Suprapubic skin (tissue), 4 donors: ENCODE data around the gene YJU2. TPM values are rescaled to one million over a fixed set of nuclear protein-coding genes. Genes with fewer than 3 reads are reported as not detected.

Experiments
- DNase-seq, 2 donors: peaks; one replicate each; pipeline ENCODE4 v3.0.0-alpha.2; 2019; ENCODE audit warnings: low spot score in 2 of 2
- H3K27ac ChIP-seq: fragments of 200-600 bp; sonication (generic); one replicate; pipeline ENCODE4 v1.5.1; 2019
- H3K27me3 ChIP-seq: fragments of 200-600 bp; sonication (generic); one replicate; pipeline ENCODE4 v1.5.1; 2019
- H3K36me3 ChIP-seq: fragments of 200-600 bp; sonication (generic); one replicate; pipeline ENCODE4 v1.5.1; 2019
- H3K4me1 ChIP-seq: fragments of 200-600 bp; sonication (generic); one replicate; pipeline ENCODE4 v1.5.1; 2019
- H3K4me3 ChIP-seq: fragments of 200-600 bp; sonication (generic); one replicate; pipeline ENCODE4 v1.5.1; 2019; ENCODE audit warnings: mild to moderate bottlenecking
- H3K9me3 ChIP-seq: fragments of 200-600 bp; sonication (generic); one replicate; pipeline ENCODE4 v1.5.1; 2019
- EP300 ChIP-seq: sonication (generic); formaldehyde crosslinking; IDR thresholded peaks from one replicate; pipeline ENCODE4 v1.6.1; 2017; ENCODE audit warnings: antibody characterized with exemption
- POLR2A ChIP-seq, 2 donors: fragments of 450-650 bp; IDR thresholded peaks; one replicate each; pipeline ENCODE4 v1.6.1; 2017; ENCODE audit warnings: antibody characterized with exemption in 2 of 2, mild to moderate bottlenecking in 2 of 2, moderate library complexity in 2 of 2
- POLR2AphosphoS5 ChIP-seq, 3 donors: sonication (generic); formaldehyde crosslinking; IDR thresholded peaks; one replicate each; pipeline ENCODE4 v1.6.1; 2017; ENCODE audit warnings: antibody characterized with exemption in 3 of 3
- WGBS: methylation state at CpG from one replicate; pipeline ENCODE4 v1.1.5; 2018; 5-methylcytosine and 5-hydroxymethylcytosine counted together
- total RNA-seq, 4 donors: library from RNA; depleted of rRNA; stranded (reverse); fragments of >200 nt; gene quantifications; one replicate each; pipeline ENCODE4 v1.1.0, GENCODE V29; 2016
- TF ChIP-seq, protein P1 (sequence below), 2 donors: fragments of 200-600 bp in 1 of 2; fragments of 450-650 bp in 1 of 2; sonication (generic) in 1 of 2; IDR thresholded peaks; one replicate each; pipeline ENCODE4 v1.5.1; 2016 to 2019; ENCODE audit warnings: antibody characterized with exemption in 2 of 2, mild to moderate bottlenecking in 1 of 2, moderate library complexity in 1 of 2

Gene YJU2
- total RNA-seq, 4 donors from 2014 or later = 23.3 to 34.3 (median 26.9) TPM

GRCh38 chr19:4260613-4261191, 13.8 kb downstream of the YJU2 start:
- Histone ChIP-seq H3K4me3 (no peak overlapping the region), H3K27ac (no peak overlapping the region), H3K36me3 (peaks cover 96% of the 10 kb centered on the region), H3K4me1 (no peaks in the 10 kb centered on the region), H3K9me3 (no peaks in the 10 kb centered on the region), H3K27me3 (no peaks in the 10 kb centered on the region)
- WGBS = 90% methylated on average over 11 of the region's 11 CpGs
- no peak for DNase-seq
- TF ChIP-seq POLR2AphosphoS5 (IDR thresholded peaks at IDR 0.05) = no peak
- TF ChIP-seq EP300 = no peak
- TF ChIP-seq, protein P1, sequence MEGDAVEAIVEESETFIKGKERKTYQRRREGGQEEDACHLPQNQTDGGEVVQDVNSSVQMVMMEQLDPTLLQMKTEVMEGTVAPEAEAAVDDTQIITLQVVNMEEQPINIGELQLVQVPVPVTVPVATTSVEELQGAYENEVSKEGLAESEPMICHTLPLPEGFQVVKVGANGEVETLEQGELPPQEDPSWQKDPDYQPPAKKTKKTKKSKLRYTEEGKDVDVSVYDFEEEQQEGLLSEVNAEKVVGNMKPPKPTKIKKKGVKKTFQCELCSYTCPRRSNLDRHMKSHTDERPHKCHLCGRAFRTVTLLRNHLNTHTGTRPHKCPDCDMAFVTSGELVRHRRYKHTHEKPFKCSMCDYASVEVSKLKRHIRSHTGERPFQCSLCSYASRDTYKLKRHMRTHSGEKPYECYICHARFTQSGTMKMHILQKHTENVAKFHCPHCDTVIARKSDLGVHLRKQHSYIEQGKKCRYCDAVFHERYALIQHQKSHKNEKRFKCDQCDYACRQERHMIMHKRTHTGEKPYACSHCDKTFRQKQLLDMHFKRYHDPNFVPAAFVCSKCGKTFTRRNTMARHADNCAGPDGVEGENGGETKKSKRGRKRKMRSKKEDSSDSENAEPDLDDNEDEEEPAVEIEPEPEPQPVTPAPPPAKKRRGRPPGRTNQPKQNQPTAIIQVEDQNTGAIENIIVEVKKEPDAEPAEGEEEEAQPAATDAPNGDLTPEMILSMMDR (IDR thresholded peaks at IDR 0.05) = no peak
- TF ChIP-seq POLR2A (IDR thresholded peaks at IDR 0.05) = no peak

- 64% methylated on average over 4 of the region's 4 CpGs for WGBS
- Histone ChIP-seq H3K4me3 (no peak overlapping the region), H3K27ac (no peak overlapping the region), H3K27me3 (no peaks in the 10 kb centered on the region), H3K36me3 (peaks cover 93% of the 10 kb centered on the region), H3K4me1 (no peaks in the 10 kb centered on the region), H3K9me3 (no peaks in the 10 kb centered on the region)
- TF ChIP-seq POLR2A (IDR thresholded peaks at IDR 0.05) = no peak
- TF ChIP-seq, protein P1 (IDR thresholded peaks at IDR 0.05) = no peak
- no peak for TF ChIP-seq POLR2AphosphoS5 (IDR thresholded peaks at IDR 0.05)
- no peak for TF ChIP-seq EP300
- DNase-seq = no peak
These were observed 17.9 kb downstream of the YJU2 start for GRCh38 chr19:4264812-4265211.

DNA sequence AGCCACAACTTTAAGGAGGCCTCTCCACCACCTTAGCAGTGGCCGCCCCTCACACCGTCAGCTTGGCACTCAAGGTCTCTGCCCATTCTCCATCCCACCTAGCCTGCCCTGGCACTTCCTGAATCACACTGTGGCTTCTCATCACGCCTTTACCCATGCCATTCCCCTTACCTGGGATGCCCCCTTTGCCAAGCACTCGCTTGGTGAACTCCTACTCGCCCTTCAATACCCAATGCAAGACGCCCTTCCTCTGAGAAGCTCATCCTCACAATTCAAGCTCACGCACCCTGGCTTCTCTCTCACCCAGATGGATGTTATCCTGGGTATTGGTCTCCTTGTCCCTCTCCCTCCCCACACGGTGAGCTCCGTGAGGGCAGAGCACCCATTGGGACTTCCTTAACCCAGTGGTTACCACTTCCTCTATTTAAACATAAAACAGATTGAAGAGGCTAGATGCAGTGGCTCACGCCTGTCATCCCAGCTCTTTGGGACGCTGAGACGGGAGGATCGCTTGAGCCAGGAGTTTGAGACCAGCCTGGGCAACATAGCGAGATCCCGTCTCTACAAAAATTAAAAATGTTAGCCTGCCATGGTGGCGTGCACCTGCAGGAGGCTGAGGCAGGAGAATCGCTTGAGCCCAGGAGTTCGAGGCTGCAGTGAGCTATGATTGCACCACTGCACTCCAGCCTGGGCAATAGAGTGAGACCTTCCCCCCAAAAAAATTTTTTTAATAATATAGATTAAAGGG, 19.5 kb downstream of the YJU2 start:
- no peak overlapping the region for H3K27ac ChIP-seq
- H3K36me3 ChIP-seq = peaks cover 89% of the 10 kb centered on the region
- H3K4me3 ChIP-seq = no peak overlapping the region
- TF ChIP-seq, protein P1 (IDR thresholded peaks at IDR 0.05) = no peak
- no peak for TF ChIP-seq POLR2AphosphoS5 (IDR thresholded peaks at IDR 0.05)
- no peak for TF ChIP-seq EP300
- no peak for TF ChIP-seq POLR2A (IDR thresholded peaks at IDR 0.05)
- no peaks in the 10 kb centered on the region for H3K4me1 ChIP-seq
- 87% methylated on average over 18 of the region's 18 CpGs for WGBS
- no peaks in the 10 kb centered on the region for H3K9me3 ChIP-seq
- DNase-seq = no peak
- H3K27me3 ChIP-seq = no peaks in the 10 kb centered on the region

DNA sequence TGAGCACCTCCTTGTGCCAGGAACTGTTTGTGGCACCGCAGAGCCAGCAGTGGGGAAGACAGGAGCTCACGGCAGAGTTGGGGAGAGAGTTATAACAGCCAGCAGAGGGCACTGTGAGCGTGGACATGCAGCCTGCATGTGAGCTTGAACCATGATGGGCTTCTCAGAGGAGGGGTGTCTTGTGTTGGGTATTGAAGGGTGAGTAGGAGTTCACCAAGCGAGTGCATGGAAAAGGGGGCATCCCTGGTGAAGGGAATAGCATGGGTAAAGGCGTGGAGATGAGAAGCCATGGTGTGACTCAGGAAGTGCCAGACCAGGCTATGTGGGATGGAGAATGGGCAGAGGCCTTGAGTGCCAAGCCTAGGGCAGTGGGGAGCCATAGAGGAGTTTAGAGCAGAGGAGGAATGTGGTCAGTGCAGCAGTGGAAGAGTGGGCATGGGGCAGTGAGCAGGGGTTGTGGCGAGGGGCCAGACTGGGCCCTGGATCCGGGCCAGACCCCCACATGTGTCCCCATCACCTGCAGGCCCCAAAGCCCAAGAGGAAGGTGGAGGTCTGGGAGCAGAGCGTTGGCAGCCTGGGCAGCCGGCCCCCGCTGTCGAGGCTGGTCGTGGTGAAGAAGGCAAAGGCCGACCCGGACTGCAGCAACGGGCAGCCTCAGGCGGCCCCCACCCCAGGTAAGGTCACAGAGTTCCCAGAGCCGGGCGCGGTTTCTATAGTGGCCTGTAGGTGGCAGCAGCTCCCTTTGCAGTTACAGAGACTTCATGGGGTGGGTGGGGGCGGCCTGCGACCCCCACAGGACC, 20.4 kb downstream of the YJU2 start:
- H3K4me1 ChIP-seq = no peaks in the 10 kb centered on the region
- no peaks in the 10 kb centered on the region for H3K9me3 ChIP-seq
- H3K27ac ChIP-seq = no peak overlapping the region
- DNase-seq = no peak
- no peak overlapping the region for H3K4me3 ChIP-seq
- peaks cover 86% of the 10 kb centered on the region for H3K36me3 ChIP-seq
- no peaks in the 10 kb centered on the region for H3K27me3 ChIP-seq
- TF ChIP-seq POLR2A (IDR thresholded peaks at IDR 0.05) (no peak), EP300 (no peak), POLR2AphosphoS5 (IDR thresholded peaks at IDR 0.05) (no peak)
- TF ChIP-seq, protein P1 (IDR thresholded peaks at IDR 0.05) = peak; percentile 79 to 86
- 42% methylated on average over 19 of the region's 21 CpGs for WGBS
